SK-N-SH (cell line): ENCODE measurements around the gene LCN9. TPM values are rescaled to one million over a fixed set of nuclear protein-coding genes. Genes with fewer than 3 reads are reported as not detected.
A peak's percentile ranks its signal among the peaks of the same experiment; 100 is the strongest.
"Not testable (repeated sequence)": the region's sequence is repeated elsewhere in the genome, so short reads cannot be mapped to it uniquely, and the experiment has no call there.

Source experiments
- CTCF ChIA-PET: fragments of 300-600, 350-600 bp; formaldehyde crosslinking; extraction: SDS; loops from one replicate; lab custom pipeline; 2021; lab: Yijun Ruan, JAX
- POLR2A ChIA-PET: fragments of 350-600 bp; sonication (Branson Sonifier 250); formaldehyde crosslinking; extraction: SDS; loops from one replicate; lab custom pipeline; 2020; ENCODE audit warnings: antibody characterized with exemption, inconsistent platforms; lab: Yijun Ruan, JAX
- DNase-seq: peaks from one replicate; pipeline ENCODE4 v3.0.0; 2012
- H2AFZ ChIP-seq: fragments of 200-600 bp; sonication (generic); 2 replicates; pipeline ENCODE4 v1.8.1; 2016; ENCODE audit warnings: antibody characterized with exemption, mild to moderate bottlenecking, low read depth
- H3F3A ChIP-seq: fragments of 200-600 bp; sonication (generic); replicated peaks from 2 replicates; pipeline ENCODE3; 2016; ENCODE audit warnings: antibody characterized with exemption, mild to moderate bottlenecking; ENCODE audit not compliant: insufficient read depth
- H3K27ac ChIP-seq, 2 experiments: fragments of 200-500 bp in 1 of 2; fragments of 200-600 bp in 1 of 2; sonication (Bioruptor generic) in 1 of 2; sonication (generic), shearing (Covaris generic) in 1 of 2; 2 replicates each; pipeline versions ENCODE4 v1.5.1 to v1.6.1; 2014 to 2016; ENCODE audit warnings: low read depth in 2 of 2, inconsistent platforms in 1 of 2, low read length in 1 of 2, mild to moderate bottlenecking in 1 of 2, mixed read lengths in 1 of 2
- H3K27me3 ChIP-seq: fragments of 200-600 bp; sonication (generic), shearing (Covaris generic); 2 replicates; pipeline ENCODE4 v1.6.1; 2016; ENCODE audit warnings: mixed run types; ENCODE audit not compliant: insufficient read depth
- H3K36me3 ChIP-seq, 2 experiments: fragments of 200-500 bp in 1 of 2; fragments of 200-600 bp in 1 of 2; sonication (Bioruptor generic) in 1 of 2; sonication (generic) in 1 of 2; replicated peaks in 1 of 2; 2 replicates each; pipeline versions ENCODE3 to v1.5.1; 2014 to 2016; ENCODE audit warnings: low read length in 1 of 2, mild to moderate bottlenecking in 1 of 2; ENCODE audit not compliant: insufficient read depth in 2 of 2, control insufficient read depth in 1 of 2
- H3K4me1 ChIP-seq, 2 experiments: fragments of 200-500 bp in 1 of 2; fragments of 200-600 bp in 1 of 2; sonication (Bioruptor generic) in 1 of 2; sonication (generic), shearing (Covaris generic) in 1 of 2; 2 replicates each; pipeline versions ENCODE4 v1.5.1 to v1.6.1; 2014 to 2016; ENCODE audit warnings: low read depth in 1 of 2, low read length in 1 of 2, mixed run types in 1 of 2; ENCODE audit not compliant: insufficient read depth in 2 of 2, control insufficient read depth in 1 of 2
- H3K4me2 ChIP-seq: fragments of 200-600 bp; sonication (generic), shearing (Covaris generic); 2 replicates; pipeline ENCODE4 v1.6.1; 2017; ENCODE audit warnings: mixed run types
- H3K4me3 ChIP-seq, 2 experiments: fragments of 200-500 bp in 1 of 2; fragments of 200-600 bp in 1 of 2; sonication (Bioruptor generic) in 1 of 2; sonication (generic), shearing (Covaris generic) in 1 of 2; 2 replicates each; pipeline versions ENCODE4 v1.5.1 to v1.8.1; 2014 to 2016; ENCODE audit warnings: low read depth in 2 of 2, inconsistent platforms in 1 of 2, low read length in 1 of 2, mild to moderate bottlenecking in 1 of 2, mixed read lengths in 1 of 2, moderate library complexity in 1 of 2
- H3K79me2 ChIP-seq: fragments of 200-600 bp; sonication (generic); 2 replicates; pipeline ENCODE4 v1.8.1; 2017; ENCODE audit warnings: mild to moderate bottlenecking; ENCODE audit not compliant: insufficient read depth
- H3K9ac ChIP-seq: fragments of 200-600 bp; sonication (generic); 2 replicates; pipeline ENCODE4 v1.6.1; 2017; ENCODE audit warnings: mixed run types
- H3K9me2 ChIP-seq: fragments of 200-600 bp; sonication (generic); 2 replicates; pipeline ENCODE4 v1.6.1; 2017; ENCODE audit warnings: mixed run types
- H3K9me3 ChIP-seq: fragments of 200-600 bp; sonication (generic); 2 replicates; pipeline ENCODE4 v1.6.1; 2017; ENCODE audit warnings: mixed run types, mild to moderate bottlenecking, moderate library complexity
- H4K20me1 ChIP-seq: fragments of 200-600 bp; sonication (generic); 2 replicates; pipeline ENCODE4 v1.6.1; 2017; ENCODE audit warnings: mild to moderate bottlenecking, mixed run types; ENCODE audit not compliant: insufficient read depth
- CHD2 ChIP-seq: fragments of 150-350 bp; IDR thresholded peaks from 2 replicates; pipeline ENCODE4 v1.6.1; 2018; ENCODE audit warnings: low read length; ENCODE audit not compliant: partially characterized antibody
- FOSL2 ChIP-seq: IDR thresholded peaks from 2 replicates; pipeline ENCODE4 v1.4.0; 2012; ENCODE audit warnings: low read depth, mild to moderate bottlenecking, moderate library complexity, borderline replicate concordance
- FOXM1 ChIP-seq: IDR thresholded peaks from 2 replicates; pipeline ENCODE4 v1.4.0; 2012; ENCODE audit warnings: low read depth, mild to moderate bottlenecking
- GABPA ChIP-seq: IDR thresholded peaks from 2 replicates; pipeline ENCODE4 v1.4.0; 2012; ENCODE audit warnings: low read depth, mild to moderate bottlenecking
- GATA2 ChIP-seq: sonication (generic); formaldehyde crosslinking; IDR thresholded peaks from 2 replicates; pipeline ENCODE4 v1.5.0; 2020; ENCODE audit warnings: mild to moderate bottlenecking, missing genetic modification reagents
- JUND ChIP-seq: IDR thresholded peaks from 2 replicates; pipeline ENCODE4 v1.4.0; 2012
- TEAD4 ChIP-seq: IDR thresholded peaks from 2 replicates; pipeline ENCODE4 v1.4.0; 2012; ENCODE audit warnings: mild to moderate bottlenecking, borderline replicate concordance; ENCODE audit not compliant: insufficient read depth
- WGBS: methylation state at CpG from one replicate; pipeline ENCODE4 v1.1.6; 2017; ENCODE audit warnings: low lambda C conversion rate; 5-methylcytosine and 5-hydroxymethylcytosine counted together
- polyA plus RNA-seq, 3 experiments: library from polyadenylated mRNA; depleted of rRNA; stranded (reverse); fragments of >200 nt; gene quantifications; 2 replicates each; pipeline ENCODE4 v1.2.3, GENCODE V29; 2012
- TF ChIP-seq, protein P1 (sequence below): fragments of 150-350 bp; IDR thresholded peaks from 2 replicates; pipeline ENCODE4 v1.6.1; 2017; ENCODE audit warnings: antibody characterized with exemption, low read length, low read depth, borderline replicate concordance
- TF ChIP-seq, protein P2 (sequence below): IDR thresholded peaks from 2 replicates; pipeline ENCODE4; 2012
- TF ChIP-seq, protein P3 (sequence below): IDR thresholded peaks from 2 replicates; pipeline ENCODE4 v1.4.0; 2012; ENCODE audit warnings: low read depth, borderline replicate concordance
- TF ChIP-seq, protein P4 (sequence below): IDR thresholded peaks from 2 replicates; pipeline ENCODE4 v1.4.0; 2012; ENCODE audit warnings: low read depth, borderline replicate concordance

Gene LCN9
- polyA plus RNA-seq, 1 of the 3 experiments (the other 2 are of a cell fraction), result not detected

DNA sequence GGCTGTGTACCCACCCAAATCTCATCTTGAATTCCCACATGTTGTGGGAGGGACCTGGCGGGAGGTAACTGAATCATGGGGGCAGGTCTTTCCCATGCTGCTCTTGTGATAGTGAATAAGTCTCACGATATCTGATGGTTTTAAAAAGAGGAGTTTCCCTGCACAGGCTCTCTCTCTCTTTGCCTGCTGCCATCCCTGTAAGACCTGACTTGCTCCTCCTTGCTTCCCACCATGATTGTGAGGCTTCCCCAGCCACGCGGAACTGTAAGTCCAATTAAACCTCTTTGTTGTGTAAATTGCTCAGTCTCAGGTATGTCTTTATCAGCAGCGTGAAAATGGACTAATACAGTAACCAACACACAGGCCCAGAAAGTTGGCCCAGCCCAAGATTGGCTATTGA is 5.9 kb downstream of the LCN9 start:
- H3K27ac ChIP-seq, H4K20me1 ChIP-seq, H3K27me3 ChIP-seq, H2AFZ ChIP-seq, POLR2A ChIA-PET, DNase-seq, H3F3A ChIP-seq, H3K79me2 ChIP-seq, H3K4me2 ChIP-seq, H3K9ac ChIP-seq, H3K36me3 ChIP-seq, H3K9me3 ChIP-seq, H3K9me2 ChIP-seq, CTCF ChIA-PET, H3K4me3 ChIP-seq, H3K4me1 ChIP-seq: not testable (repeated sequence)
- 37% methylated on average over 5 of the region's 5 CpGs for WGBS

DNA sequence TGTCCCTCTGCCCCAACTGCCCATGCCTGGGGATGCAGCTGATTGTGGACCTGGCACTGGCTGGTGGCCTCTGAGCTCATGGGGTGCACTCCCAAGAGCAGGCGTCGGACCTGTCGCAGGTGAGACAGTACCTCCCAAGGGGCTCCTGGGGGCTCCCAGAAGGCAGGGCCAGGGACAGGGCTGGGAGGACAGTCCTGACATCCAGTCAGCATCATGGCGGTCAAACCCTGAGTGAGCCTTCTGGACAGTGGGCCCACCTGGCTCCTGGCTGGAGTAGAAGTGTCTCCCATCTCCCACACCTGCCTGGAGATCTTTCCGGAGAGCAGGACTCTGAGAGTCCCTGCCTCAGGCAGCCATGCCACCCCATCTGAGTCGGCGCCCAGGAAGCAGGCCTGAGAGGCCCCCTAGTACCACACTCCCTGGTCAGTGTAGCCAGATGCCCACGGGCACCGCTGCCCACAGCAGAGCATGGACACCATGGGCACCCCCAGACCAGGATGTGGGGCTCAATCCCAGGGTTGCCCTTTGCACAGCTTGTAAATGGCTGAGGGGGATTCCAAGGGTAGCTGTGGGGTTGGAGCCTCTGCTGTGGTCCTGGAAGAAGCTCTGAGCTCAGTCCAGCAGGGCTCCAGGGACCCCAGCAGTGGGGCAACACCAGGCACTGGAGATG is 6.6 kb downstream of the LCN9 start:
- POLR2A ChIA-PET, result no interaction called here
- H3K9me2 ChIP-seq, result no peaks in the 10 kb centered on the region
- H3K36me3 ChIP-seq, result no peaks in the 10 kb centered on the region
- no peaks in the 10 kb centered on the region for H4K20me1 ChIP-seq
- no peak overlapping the region for H3K27ac ChIP-seq
- no peaks in the 10 kb centered on the region for H3K27me3 ChIP-seq
- no peaks in the 10 kb centered on the region for H3F3A ChIP-seq
- DNase-seq, result peak; percentile 10
- H3K9me3 ChIP-seq, result no peaks in the 10 kb centered on the region
- TF ChIP-seq, protein P1, sequence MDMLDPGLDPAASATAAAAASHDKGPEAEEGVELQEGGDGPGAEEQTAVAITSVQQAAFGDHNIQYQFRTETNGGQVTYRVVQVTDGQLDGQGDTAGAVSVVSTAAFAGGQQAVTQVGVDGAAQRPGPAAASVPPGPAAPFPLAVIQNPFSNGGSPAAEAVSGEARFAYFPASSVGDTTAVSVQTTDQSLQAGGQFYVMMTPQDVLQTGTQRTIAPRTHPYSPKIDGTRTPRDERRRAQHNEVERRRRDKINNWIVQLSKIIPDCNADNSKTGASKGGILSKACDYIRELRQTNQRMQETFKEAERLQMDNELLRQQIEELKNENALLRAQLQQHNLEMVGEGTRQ, result no peak
- TF ChIP-seq TEAD4 (no peak), FOSL2 (no peak), CHD2 (no peak), JUND (no peak), FOXM1 (no peak), GATA2 (CRISPR knock-in tag) (no peak), GABPA (no peak)
- TF ChIP-seq, protein P2, sequence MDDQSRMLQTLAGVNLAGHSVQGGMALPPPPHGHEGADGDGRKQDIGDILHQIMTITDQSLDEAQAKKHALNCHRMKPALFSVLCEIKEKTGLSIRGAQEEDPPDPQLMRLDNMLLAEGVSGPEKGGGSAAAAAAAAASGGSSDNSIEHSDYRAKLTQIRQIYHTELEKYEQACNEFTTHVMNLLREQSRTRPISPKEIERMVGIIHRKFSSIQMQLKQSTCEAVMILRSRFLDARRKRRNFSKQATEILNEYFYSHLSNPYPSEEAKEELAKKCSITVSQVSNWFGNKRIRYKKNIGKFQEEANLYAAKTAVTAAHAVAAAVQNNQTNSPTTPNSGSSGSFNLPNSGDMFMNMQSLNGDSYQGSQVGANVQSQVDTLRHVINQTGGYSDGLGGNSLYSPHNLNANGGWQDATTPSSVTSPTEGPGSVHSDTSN, result no peak
- TF ChIP-seq, protein P3, sequence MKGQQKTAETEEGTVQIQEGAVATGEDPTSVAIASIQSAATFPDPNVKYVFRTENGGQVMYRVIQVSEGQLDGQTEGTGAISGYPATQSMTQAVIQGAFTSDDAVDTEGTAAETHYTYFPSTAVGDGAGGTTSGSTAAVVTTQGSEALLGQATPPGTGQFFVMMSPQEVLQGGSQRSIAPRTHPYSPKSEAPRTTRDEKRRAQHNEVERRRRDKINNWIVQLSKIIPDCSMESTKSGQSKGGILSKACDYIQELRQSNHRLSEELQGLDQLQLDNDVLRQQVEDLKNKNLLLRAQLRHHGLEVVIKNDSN, result no peak
- TF ChIP-seq, protein P4, sequence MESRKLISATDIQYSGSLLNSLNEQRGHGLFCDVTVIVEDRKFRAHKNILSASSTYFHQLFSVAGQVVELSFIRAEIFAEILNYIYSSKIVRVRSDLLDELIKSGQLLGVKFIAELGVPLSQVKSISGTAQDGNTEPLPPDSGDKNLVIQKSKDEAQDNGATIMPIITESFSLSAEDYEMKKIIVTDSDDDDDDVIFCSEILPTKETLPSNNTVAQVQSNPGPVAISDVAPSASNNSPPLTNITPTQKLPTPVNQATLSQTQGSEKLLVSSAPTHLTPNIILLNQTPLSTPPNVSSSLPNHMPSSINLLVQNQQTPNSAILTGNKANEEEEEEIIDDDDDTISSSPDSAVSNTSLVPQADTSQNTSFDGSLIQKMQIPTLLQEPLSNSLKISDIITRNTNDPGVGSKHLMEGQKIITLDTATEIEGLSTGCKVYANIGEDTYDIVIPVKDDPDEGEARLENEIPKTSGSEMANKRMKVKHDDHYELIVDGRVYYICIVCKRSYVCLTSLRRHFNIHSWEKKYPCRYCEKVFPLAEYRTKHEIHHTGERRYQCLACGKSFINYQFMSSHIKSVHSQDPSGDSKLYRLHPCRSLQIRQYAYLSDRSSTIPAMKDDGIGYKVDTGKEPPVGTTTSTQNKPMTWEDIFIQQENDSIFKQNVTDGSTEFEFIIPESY, result no peak
- no peak overlapping the region for H3K4me3 ChIP-seq
- CTCF ChIA-PET, result no interaction called here
- no peaks in the 10 kb centered on the region for H3K4me1 ChIP-seq
- WGBS, result 86% methylated on average over 2 of the region's 9 CpGs
- no peaks in the 10 kb centered on the region for H3K79me2 ChIP-seq
- H3K4me2 ChIP-seq, result no peak overlapping the region
- no peak overlapping the region for H2AFZ ChIP-seq
- no peak overlapping the region for H3K9ac ChIP-seq
